Liver (tissue), 2 donors: ENCODE results near the gene USF2.

Source experiments
- EGR1 ChIP-seq, 2 donors: IDR thresholded peaks; 2 replicates each; pipeline ENCODE4 v1.6.1; 2016 to 2018; ENCODE audit warnings: antibody characterized with exemption in 2 of 2, low read depth in 2 of 2
- TAF1 ChIP-seq: conservative IDR thresholded peaks from 2 replicates; pipeline ENCODE4 v1.6.1; 2016; ENCODE audit warnings: antibody characterized with exemption, mild to moderate bottlenecking
- donor health status: healthy.

GRCh38 chr19:35261356-35262100, 7.2 kb upstream of the USF2 start:
- no peak for TF ChIP-seq EGR1 (IDR thresholded peaks at IDR 0.05; ENCODE audit: low read depth in 2 of 2)
- no peak for TF ChIP-seq TAF1
